Kidney tubule cell (primary cell): ENCODE results near the gene AAMDC.

Source experiments
- DNase-seq: peaks from one replicate; pipeline ENCODE4 v3.0.0-alpha.2; 2018; ENCODE audit warnings: low spot score

Gene AAMDC

GRCh38 chr11:77820565-77821348, at the start of gene AAMDC, which contains the start of gene RSF1:
TSS of gene AAMDC (plus strand) at chr11:77821144. CDS start at chr11:77842497, 21,353 bp downstream.
TSS of gene RSF1 (minus strand) at chr11:77820722. CDS start at chr11:77820714, 8 bp downstream.
- DNase-seq, result peak; percentile 98

DNA sequence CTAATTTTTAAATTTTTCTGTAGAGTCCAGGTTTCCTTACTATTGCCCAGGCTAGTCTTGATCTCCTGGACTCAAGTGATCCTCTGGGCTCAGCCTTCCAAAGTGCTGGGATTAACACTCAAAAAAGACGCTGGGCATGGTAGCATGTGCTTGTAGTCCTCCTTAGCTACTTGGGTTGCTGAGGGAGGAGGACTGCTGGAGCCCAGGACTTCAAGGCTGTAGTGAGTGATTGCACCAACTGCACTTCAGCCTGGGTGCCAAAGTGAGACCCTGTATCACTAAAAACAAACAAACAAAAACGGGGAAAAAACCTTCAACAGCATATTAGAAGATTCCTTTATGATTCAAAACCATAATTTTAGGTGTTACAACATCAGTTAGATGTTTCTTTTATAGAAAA, 45.0 kb upstream of the AAMDC start:
- DNase-seq, result no peak

GRCh38 chr11:77776455-77776854, 44.5 kb upstream of the AAMDC start:
- no peak for DNase-seq

GRCh38 chr11:77778118-77778517, 42.8 kb upstream of the AAMDC start:
- no peak for DNase-seq

- no peak for DNase-seq
Observed at GRCh38 chr11:77778549-77778948, 42.4 kb upstream of the AAMDC start.

DNA sequence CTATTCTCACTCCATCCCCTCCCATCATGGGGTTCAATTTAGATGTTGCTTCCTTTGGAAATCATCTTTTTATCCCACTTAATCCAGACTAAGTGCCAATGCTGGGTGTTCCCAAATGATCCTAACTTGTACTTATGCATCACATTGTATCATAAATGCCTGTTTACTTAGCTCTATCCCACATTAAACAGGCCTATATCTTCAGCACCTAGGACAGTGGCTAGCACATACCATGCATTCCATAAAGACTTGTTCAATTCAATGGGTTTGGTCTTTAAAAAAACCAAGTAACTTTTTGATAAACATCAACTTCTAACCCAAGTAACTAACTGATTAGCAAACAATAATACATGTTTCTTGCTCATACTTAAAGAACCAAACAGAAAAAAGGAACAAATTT, 41.0 kb upstream of the AAMDC start:
- peak; percentile 45 for DNase-seq

GRCh38 chr11:77783025-77783424, 37.9 kb upstream of the AAMDC start:
- DNase-seq, result no peak

DNA sequence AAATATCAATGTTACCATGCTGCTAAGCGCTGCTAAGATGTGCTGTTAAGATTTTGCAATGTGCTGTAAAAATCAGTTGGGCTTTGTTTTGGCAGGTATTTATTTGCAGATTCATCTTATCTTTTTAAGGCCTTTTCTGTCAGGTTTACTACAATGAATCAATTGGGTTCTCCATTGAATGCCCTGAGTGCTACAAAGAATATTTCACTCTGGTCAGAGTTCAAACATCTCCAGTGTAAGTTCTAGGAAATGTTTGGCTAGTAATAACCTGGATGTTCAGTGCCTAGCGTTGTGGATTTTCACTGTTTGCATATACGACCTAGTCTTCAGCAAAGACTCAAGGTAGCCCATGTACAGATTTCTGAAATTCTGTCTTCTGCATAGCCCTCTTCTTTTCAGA, 36.4 kb upstream of the AAMDC start:
- DNase-seq, result no peak

GRCh38 chr11:77789061-77789730, 31.7 kb upstream of the AAMDC start:
- DNase-seq, result no peak

DNA sequence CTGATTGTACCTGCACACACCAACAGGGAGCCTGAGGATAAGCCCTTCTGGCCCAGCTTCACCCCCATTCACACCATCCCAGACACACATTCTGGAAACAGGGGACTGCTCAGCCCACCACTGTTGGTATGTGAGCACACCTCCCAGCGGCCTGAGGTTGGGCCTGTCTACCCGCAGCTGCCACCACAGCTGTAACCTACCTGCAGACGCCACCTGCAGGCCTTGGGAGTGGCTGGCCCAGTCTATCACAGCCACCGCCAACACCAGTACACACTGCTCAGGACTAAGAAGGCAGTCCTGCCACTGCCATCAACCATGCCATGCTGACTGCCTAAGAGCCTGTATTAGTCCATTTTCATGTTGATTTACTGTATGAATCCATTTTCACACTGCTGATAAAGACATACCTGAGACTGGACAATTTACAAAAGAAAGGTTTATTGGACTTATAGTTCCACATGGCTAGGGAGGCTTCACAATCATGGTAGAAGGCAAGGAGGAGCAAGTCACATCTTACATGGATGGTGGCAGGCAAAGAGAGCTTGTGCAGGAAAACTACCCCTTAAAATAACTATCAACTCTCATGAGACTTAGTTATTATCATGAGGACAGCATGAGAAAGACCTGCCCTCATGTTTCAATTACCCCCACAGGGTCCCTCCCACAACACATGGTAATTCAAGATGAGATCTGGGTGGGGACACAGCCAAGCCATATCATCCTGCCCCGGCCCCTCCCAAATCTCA, 31.0 kb upstream of the AAMDC start:
- DNase-seq, result no peak

- no peak for DNase-seq
Observed at GRCh38 chr11:77791301-77791700, 29.6 kb upstream of the AAMDC start.

GRCh38 chr11:77793972-77794371, 27.0 kb upstream of the AAMDC start:
- no peak for DNase-seq

- no peak for DNase-seq
Observed at GRCh38 chr11:77799338-77799737, 21.6 kb upstream of the AAMDC start.

DNA sequence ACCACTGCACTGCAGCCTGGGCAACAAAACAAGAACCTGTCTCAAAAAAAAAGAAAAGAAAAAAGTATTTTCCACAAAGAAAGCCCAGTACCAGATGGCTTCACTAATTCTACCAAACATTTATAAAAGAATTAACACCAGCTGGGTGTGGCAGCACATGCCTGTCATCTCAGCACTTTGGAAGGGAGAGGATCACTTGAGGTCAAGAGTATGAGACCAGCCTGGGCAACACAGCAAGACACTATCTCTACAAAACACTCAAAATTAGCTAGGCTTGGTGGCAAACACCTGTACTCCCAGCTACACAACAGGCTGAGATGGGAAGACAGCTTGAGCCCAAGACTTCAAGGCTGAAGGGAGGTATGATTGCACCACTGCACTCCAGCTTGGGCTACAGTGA, 20.5 kb upstream of the AAMDC start:
- DNase-seq, result no peak

DNA sequence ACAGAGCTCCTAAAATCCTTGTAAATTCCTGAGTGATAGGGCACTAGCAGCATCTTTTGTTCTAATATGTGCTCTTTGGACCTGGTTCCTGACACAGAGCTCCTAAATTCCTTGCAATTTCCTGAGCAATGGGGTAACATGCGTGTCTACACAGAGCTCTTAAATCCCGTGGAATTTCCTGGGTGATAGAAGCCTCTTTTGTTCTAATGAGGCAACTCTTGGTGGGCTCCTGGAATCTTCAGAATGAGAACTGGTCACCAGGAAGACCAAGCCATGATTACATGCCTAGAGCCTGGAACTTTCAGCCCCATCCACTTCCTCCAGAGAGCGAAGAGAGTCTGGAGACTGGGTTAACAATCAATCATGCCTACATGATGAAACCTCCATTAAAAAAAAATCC, 19.5 kb upstream of the AAMDC start:
- DNase-seq, result no peak

DNA sequence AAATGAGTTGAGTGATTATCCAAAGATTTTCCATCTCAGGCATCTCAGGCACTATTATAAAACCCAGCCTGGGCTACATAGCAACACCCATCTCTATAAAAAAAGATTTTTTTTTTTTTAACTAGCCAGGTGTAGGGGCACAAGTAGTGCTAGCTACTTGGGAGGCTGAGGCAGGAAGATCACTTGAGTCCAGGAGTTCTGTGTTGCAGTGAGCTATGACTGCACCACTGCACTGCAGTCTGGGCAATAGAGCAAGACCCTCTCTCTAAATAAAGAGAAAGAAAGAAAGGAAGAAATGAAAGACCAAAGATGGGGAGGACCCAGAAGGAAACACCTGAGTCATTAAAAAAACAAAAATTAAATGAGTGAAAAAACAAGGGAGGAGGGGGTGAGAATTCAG, 14.5 kb upstream of the AAMDC start:
- no peak for DNase-seq

- no peak for DNase-seq
Observed at GRCh38 chr11:77806993-77807392, 14.0 kb upstream of the AAMDC start.

GRCh38 chr11:77813256-77813655, 7.7 kb upstream of the AAMDC start:
- no peak for DNase-seq

DNA sequence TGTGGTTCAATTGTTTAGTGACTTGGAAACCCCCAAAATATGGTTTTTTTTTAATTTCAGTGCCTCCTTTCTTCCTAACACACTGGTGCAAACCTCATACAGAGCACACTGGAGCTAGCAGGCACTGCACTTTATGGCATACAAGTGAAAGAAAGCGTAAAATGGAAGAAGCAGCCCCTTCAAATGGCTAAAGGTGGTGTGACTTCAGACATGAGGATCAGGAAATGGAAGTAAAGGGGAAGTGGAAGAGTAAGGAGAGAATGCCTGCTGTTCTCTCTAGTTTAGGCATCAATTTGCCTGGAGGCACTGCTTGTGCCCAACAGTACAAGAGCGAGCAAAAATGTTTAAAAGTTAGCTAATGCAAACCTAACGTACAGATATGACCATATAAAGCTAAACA, 6.1 kb upstream of the AAMDC start:
- no peak for DNase-seq

- no peak for DNase-seq
Observed at GRCh38 chr11:77815459-77815858, 5.5 kb upstream of the AAMDC start.

DNA sequence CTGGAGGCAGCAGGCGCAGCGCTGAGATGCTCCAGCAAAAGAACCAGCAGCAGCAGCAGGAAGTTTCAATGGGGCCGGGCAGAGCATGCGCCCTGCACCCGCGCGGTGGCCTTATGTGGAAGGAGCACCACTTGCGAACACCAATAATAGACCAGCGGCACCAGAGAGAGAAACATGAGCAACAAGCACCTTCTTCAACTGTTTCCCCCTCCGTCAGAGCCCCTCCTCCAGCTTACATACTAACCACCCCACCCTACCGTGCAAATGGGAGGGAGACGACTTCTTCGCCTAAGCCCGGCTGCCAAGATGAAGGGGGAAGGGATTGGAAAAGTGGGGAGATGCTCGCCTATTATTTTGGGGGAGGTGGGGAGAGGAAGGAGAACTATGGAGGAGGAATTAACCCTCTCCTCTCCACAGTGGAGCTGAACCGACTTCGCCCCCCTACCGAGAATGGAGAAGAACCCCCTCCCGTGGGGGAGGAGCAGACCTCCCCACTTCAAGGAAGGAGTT, 1.5 kb upstream of the AAMDC start:
- peak; percentile 88 for DNase-seq

DNA sequence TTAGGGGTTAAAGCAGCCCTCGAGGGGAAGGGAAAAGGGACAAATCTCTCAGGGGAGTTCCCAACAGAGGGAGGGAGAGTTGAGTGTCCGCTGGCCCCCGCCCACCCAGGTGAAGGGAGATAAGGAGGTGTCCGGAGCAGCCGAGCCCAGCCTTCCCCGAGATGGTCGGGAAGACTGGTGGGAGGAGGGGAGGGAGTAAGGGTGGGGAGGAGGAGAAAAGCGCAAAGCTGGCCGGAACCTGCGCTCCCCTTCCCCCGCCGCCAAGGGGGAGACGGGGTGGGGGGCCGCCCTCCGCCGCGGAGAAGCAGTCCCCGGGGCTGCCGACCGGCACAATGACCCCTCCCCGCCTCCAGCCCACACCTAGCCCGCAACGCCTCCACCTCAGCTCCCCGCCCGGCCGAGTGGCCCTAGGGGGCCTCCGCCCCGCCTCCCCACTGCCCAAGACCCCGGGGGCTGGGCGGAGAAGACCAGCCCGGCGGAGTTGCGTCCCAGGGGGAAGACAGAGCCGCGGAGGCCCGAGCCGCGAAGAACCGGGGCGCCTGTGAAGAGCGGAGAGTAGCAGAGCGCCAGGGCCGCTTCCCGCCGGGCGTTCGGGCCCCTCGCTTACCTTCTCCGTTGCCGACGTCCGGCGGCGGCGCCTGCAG, 901 bp upstream of the AAMDC start:
- peak; percentile 48 for DNase-seq
